K562 (cell line): ENCODE data around the gene FGF21. TPM values are rescaled to one million over a fixed set of nuclear protein-coding genes. Genes with fewer than 3 reads are reported as not detected.
A peak's percentile ranks its signal among the peaks of the same experiment; 100 is the strongest.

Experiments used
- CSDE1 ChIP-seq, 2 experiments: fragments of 450-650 bp; IDR thresholded peaks; 2 replicates each; pipeline ENCODE4 v1.6.1; 2016; ENCODE audit warnings: mild to moderate bottlenecking in 1 of 2
- NFATC3 ChIP-seq: fragments of 450-650 bp; IDR thresholded peaks from 2 replicates; pipeline ENCODE4 v1.6.1; 2017; ENCODE audit warnings: mild to moderate bottlenecking
- NFIC ChIP-seq: fragments of 450-650 bp; IDR thresholded peaks from 2 replicates; pipeline ENCODE4 v1.6.1; 2017; ENCODE audit warnings: mild to moderate bottlenecking, inconsistent platforms
- PRPF4 ChIP-seq: fragments of 200-400 bp; formaldehyde crosslinking; IDR thresholded peaks from one replicate; pipeline ENCODE4 v1.6.1; 2017; ENCODE audit warnings: low read length, low read depth, mild to moderate bottlenecking; ENCODE audit not compliant: insufficient read depth, poor library complexity, severe bottlenecking
- TOE1 ChIP-seq, 2 experiments: fragments of 450-650 bp in 1 of 2; sonication (generic) in 1 of 2; formaldehyde crosslinking in 1 of 2; IDR thresholded peaks; 2 replicates each; pipeline versions ENCODE4 v1.7.1 to v1.8.0; 2016 to 2022; ENCODE audit warnings: borderline replicate concordance in 2 of 2, mild to moderate bottlenecking in 2 of 2, antibody characterized with exemption in 1 of 2, inconsistent platforms in 1 of 2, low read depth in 1 of 2, missing genetic modification reagents in 1 of 2, moderate library complexity in 1 of 2
- ZC3H4 ChIP-seq: sonication (generic); formaldehyde crosslinking; IDR thresholded peaks from 2 replicates; pipeline ENCODE4 v1.9.0; 2021; ENCODE audit warnings: missing genetic modification reagents, borderline replicate concordance
- ZFX ChIP-seq: sonication (generic); formaldehyde crosslinking; IDR thresholded peaks from 2 replicates; pipeline ENCODE4 v1.8.0; 2022; ENCODE audit warnings: mild to moderate bottlenecking, missing genetic modification reagents, moderate library complexity
- polyA plus RNA-seq, 8 experiments: library from polyadenylated mRNA; depleted of rRNA in 4 of 8; stranded (reverse) in 5 of 8; unstranded in 3 of 8; fragments of >200 nt; fragmentation: Nextera tagmentation in 2 of 8; fragmentation: Illumina TruSeq in 1 of 8; extraction: Ambion mirVana in 2 of 8; extraction: Trizol in 1 of 8; gene quantifications; 2 replicates each; pipeline versions ENCODE4 v1.2.1 to v1.2.3, GENCODE V29; 2011 to 2014; ENCODE audit warnings: inconsistent platforms in 1 of 8, missing spikeins in 1 of 8
- total RNA-seq, 7 experiments: library from RNA; depleted of rRNA in 6 of 7; stranded (reverse); fragments of >200 nt in 6 of 7; fragmentation: Illumina TruSeq in 2 of 7; extraction: Trizol in 2 of 7; gene quantifications; 2 replicates each; pipeline versions ENCODE4 v1.2.1 to v1.2.3, GENCODE V29; 2011 to 2021; ENCODE audit warnings: low replicate concordance in 1 of 7
- TF ChIP-seq, protein P1 (sequence below): sonication (generic); formaldehyde crosslinking; IDR thresholded peaks from 2 replicates; pipeline ENCODE4 v1.9.0; 2022; ENCODE audit warnings: mild to moderate bottlenecking, missing genetic modification reagents
- TF ChIP-seq, protein P2 (sequence below): sonication (generic); formaldehyde crosslinking; IDR thresholded peaks from 2 replicates; pipeline ENCODE4 v1.8.1; 2023; ENCODE audit warnings: mild to moderate bottlenecking, missing genetic modification reagents
- TF ChIP-seq, protein P3 (sequence below): fragments of 250-450 bp; sonication (Bioruptor Pico); IDR thresholded peaks from 2 replicates; pipeline ENCODE4 v1.5.0; 2021
- TF ChIP-seq, protein P4 (sequence below): conservative IDR thresholded peaks from 2 replicates; pipeline ENCODE4 v1.6.1; 2011; ENCODE audit warnings: low read depth, mild to moderate bottlenecking, low read length; ENCODE audit not compliant: control insufficient read depth
- TF ChIP-seq, protein P5 (sequence below): sonication (generic); formaldehyde crosslinking; IDR thresholded peaks from 2 replicates; pipeline ENCODE4 v1.8.0; 2022; ENCODE audit warnings: mild to moderate bottlenecking, missing genetic modification reagents
- TF ChIP-seq, protein P6 (sequence below), 2 experiments: fragments of 450-650 bp; conservative IDR thresholded peaks; 2 replicates each; pipeline ENCODE4 v1.6.1; 2017; ENCODE audit warnings: mild to moderate bottlenecking in 2 of 2, moderate library complexity in 2 of 2

FGF21 gene
- total and polyA plus RNA-seq, 9 of the 15 experiments (the other 6 are each of a cell fraction or from before 2014, with no cell fraction given) = 0.04 to 0.77 (median 0.09) TPM; not detected in 6

DNA sequence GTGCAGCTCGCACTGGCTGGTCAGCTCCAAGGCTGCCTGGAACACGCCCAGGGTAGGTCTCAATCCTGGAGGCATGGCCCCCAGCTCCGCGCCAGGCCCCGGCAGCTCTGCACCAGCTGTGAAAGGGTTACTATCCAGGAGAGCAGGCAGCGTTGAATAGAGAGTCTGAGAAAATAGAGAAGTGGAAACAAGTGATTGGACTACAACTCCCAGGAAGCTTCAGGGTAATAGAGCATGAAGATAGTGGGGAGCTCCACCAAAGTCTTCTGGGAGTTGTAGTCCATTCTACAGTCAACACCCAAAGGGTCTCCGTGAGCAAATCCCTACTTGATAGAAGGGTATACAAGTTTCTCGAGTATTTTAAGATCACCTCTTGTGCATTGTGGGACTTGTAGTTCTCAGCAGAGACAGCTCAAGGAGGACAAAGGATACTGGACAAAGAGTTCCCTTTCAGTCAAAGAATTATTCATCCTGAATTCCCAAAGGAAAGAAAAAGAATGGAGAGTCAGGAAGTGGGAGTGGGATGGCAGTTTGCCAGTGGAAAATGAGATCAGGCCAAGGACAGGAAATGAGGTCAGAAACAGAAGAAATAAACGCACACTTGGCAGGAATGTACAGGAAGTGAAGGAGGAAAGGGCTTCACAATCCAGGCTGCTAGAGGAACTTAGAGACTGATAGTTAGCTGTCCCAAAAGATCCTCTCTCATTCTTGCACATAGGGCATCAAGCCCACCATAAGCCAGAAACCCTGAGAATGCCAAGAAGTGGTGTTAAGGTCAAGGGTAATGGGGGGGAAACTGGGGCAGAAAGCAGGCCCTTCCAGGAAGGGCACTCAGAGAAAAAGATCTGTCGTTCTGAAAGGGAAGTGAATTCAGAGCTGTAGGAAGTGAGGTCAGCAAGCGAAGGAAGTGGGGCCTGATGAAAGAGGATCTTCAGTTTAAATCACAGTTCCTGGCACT is 30.2 kb upstream of the FGF21 start (continued):
- TF ChIP-seq NFIC = peak; percentile 96
- TF ChIP-seq CSDE1 (IDR thresholded peaks at IDR 0.05) = no peak
- no peak for TF ChIP-seq ZFX (CRISPR knock-in tag)
- no peak for TF ChIP-seq TOE1 (IDR thresholded peaks at IDR 0.05; ENCODE audit: borderline replicate concordance)
- no peak for TF ChIP-seq TOE1 (CRISPR knock-in tag; IDR thresholded peaks at IDR 0.05; ENCODE audit: borderline replicate concordance, low read depth)
- TF ChIP-seq, protein P1, sequence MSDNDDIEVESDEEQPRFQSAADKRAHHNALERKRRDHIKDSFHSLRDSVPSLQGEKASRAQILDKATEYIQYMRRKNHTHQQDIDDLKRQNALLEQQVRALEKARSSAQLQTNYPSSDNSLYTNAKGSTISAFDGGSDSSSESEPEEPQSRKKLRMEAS (CRISPR knock-in tag) = no peak
- TF ChIP-seq, protein P2, sequence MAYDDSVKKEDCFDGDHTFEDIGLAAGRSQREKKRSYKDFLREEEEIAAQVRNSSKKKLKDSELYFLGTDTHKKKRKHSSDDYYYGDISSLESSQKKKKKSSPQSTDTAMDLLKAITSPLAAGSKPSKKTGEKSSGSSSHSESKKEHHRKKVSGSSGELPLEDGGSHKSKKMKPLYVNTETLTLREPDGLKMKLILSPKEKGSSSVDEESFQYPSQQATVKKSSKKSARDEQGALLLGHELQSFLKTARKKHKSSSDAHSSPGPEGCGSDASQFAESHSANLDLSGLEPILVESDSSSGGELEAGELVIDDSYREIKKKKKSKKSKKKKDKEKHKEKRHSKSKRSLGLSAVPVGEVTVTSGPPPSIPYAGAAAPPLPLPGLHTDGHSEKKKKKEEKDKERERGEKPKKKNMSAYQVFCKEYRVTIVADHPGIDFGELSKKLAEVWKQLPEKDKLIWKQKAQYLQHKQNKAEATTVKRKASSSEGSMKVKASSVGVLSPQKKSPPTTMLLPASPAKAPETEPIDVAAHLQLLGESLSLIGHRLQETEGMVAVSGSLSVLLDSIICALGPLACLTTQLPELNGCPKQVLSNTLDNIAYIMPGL (CRISPR knock-in tag) = no peak
- TF ChIP-seq, protein P3, sequence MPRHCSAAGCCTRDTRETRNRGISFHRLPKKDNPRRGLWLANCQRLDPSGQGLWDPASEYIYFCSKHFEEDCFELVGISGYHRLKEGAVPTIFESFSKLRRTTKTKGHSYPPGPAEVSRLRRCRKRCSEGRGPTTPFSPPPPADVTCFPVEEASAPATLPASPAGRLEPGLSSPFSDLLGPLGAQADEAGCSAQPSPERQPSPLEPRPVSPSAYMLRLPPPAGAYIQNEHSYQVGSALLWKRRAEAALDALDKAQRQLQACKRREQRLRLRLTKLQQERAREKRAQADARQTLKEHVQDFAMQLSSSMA (CRISPR knock-in tag) = no peak
- no peak for TF ChIP-seq PRPF4
- TF ChIP-seq, protein P4, sequence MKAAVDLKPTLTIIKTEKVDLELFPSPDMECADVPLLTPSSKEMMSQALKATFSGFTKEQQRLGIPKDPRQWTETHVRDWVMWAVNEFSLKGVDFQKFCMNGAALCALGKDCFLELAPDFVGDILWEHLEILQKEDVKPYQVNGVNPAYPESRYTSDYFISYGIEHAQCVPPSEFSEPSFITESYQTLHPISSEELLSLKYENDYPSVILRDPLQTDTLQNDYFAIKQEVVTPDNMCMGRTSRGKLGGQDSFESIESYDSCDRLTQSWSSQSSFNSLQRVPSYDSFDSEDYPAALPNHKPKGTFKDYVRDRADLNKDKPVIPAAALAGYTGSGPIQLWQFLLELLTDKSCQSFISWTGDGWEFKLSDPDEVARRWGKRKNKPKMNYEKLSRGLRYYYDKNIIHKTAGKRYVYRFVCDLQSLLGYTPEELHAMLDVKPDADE = no peak; the same call in 1 of the 2 replicates
- TF ChIP-seq, protein P5, sequence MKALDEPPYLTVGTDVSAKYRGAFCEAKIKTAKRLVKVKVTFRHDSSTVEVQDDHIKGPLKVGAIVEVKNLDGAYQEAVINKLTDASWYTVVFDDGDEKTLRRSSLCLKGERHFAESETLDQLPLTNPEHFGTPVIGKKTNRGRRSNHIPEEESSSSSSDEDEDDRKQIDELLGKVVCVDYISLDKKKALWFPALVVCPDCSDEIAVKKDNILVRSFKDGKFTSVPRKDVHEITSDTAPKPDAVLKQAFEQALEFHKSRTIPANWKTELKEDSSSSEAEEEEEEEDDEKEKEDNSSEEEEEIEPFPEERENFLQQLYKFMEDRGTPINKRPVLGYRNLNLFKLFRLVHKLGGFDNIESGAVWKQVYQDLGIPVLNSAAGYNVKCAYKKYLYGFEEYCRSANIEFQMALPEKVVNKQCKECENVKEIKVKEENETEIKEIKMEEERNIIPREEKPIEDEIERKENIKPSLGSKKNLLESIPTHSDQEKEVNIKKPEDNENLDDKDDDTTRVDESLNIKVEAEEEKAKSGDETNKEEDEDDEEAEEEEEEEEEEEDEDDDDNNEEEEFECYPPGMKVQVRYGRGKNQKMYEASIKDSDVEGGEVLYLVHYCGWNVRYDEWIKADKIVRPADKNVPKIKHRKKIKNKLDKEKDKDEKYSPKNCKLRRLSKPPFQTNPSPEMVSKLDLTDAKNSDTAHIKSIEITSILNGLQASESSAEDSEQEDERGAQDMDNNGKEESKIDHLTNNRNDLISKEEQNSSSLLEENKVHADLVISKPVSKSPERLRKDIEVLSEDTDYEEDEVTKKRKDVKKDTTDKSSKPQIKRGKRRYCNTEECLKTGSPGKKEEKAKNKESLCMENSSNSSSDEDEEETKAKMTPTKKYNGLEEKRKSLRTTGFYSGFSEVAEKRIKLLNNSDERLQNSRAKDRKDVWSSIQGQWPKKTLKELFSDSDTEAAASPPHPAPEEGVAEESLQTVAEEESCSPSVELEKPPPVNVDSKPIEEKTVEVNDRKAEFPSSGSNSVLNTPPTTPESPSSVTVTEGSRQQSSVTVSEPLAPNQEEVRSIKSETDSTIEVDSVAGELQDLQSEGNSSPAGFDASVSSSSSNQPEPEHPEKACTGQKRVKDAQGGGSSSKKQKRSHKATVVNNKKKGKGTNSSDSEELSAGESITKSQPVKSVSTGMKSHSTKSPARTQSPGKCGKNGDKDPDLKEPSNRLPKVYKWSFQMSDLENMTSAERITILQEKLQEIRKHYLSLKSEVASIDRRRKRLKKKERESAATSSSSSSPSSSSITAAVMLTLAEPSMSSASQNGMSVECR (CRISPR knock-in tag) = no peak
- no peak for TF ChIP-seq ZC3H4 (CRISPR knock-in tag)
- TF ChIP-seq NFATC3 = no peak
- TF ChIP-seq, protein P6, sequence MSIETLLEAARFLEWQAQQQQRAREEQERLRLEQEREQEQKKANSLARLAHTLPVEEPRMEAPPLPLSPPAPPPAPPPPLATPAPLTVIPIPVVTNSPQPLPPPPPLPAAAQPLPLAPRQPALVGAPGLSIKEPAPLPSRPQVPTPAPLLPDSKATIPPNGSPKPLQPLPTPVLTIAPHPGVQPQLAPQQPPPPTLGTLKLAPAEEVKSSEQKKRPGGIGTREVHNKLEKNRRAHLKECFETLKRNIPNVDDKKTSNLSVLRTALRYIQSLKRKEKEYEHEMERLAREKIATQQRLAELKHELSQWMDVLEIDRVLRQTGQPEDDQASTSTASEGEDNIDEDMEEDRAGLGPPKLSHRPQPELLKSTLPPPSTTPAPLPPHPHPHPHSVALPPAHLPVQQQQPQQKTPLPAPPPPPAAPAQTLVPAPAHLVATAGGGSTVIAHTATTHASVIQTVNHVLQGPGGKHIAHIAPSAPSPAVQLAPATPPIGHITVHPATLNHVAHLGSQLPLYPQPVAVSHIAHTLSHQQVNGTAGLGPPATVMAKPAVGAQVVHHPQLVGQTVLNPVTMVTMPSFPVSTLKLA (conservative IDR thresholded peaks at IDR 0.05) = 0 out of 4 replicates have a peak, but pooled peaks of 1 of the 2 experiments have one; percentile 32
